ENCODE data around the gene C19orf33. TPM values are rescaled to one million over a fixed set of nuclear protein-coding genes. Genes with fewer than 3 reads are reported as not detected.
"Not testable (repeated sequence)": the region's sequence is repeated elsewhere in the genome, so short reads cannot be mapped to it uniquely, and the experiment has no call there.

C19orf33 gene
- total RNA-seq, 1 donor from 2014 or later: 0.58 TPM

DNA sequence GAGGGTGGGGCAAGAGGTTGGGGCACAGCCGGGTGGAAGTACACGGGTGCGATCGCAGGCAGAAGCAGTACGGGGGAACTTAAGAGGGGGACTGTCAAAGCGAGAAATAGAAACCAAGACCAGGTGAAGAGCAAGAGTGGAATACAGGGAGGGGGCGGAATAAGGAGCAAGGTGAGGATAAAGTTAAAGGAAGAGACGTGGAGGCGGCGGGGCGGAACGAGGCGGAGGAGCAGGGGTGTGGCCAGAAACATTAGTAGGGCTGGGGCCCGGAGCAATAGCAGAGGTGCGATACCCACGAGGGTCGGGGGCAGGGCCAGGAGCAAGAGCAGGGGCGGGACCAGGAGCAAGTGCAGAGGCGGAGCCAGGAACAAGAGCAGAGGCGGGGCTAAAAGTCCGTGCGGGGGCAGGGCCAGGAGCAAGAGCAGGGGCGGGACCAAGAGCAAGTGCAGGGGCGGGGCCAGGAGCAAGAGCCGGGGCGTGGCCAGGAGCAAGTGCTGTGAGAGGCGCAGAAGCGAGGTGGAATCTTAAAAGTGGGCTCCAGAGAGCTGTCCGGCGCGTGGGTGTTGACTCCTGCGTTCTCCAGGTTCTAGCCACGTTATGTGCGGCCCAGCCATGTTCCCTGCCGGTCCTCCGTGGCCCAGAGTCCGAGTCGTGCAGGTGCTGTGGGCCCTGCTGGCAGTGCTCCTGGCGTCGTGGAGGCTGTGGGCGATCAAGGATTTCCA, 32.7 kb downstream of the C19orf33 start:
- H3K36me3 Mint-ChIP-seq (ENCODE audit: low read depth): peaks cover 17% of the 10 kb centered on the region
- H3K9me3 Mint-ChIP-seq: no peaks in the 10 kb centered on the region
- peak; percentile 71 for ATAC-seq (ENCODE audit: low read depth)
- ChIA-PET CTCF (interaction anchor here (0.9 to 3.4 kb wide), 4 partner anchors 37 to 93 kb away, joined by 4 to 16 read pairs (median 8); partner anchors contain the start of genes GGN and PSMD8), POLR2A (interaction anchor here (0.6 to 2.8 kb wide), 8 partner anchors 20 to 423 kb away, joined by 3 to 82 read pairs (median 3); partner anchors contain the start of genes PSMD8 and SPINT2)
- intact Hi-C loops (cut with micrococcal nuclease): loop anchor here (1.0 to 5.0 kb wide), 6 partner anchors 25 to 594 kb away; partner anchors contain the start of genes EIF3K, FAM98C, GGN and MRPS12
- H3K4me3 Mint-ChIP-seq: peak overlapping the region; percentile 91
- H3K27me3 Mint-ChIP-seq: no peaks in the 10 kb centered on the region
- TF ChIP-seq CTCF (IDR thresholded peaks at IDR 0.05): no peak
- peaks cover 8% of the 10 kb centered on the region for H3K4me1 Mint-ChIP-seq
- peak overlapping the region; percentile 97 for H3K27ac Mint-ChIP-seq
- DNase-seq: peak; percentile 88

GRCh38 chr19:38337360-38337653, 33.3 kb downstream of the C19orf33 start:
- TF ChIP-seq CTCF (IDR thresholded peaks at IDR 0.05): no peak
- H3K27ac Mint-ChIP-seq: peak overlapping the region; percentile 97
- intact Hi-C loops (cut with micrococcal nuclease): loop anchor here (1.0 to 5.0 kb wide), 2 partner anchors 24 to 290 kb away; no protein-coding TSS in a partner anchor
- ChIA-PET POLR2A (interaction anchor here (0.6 to 2.8 kb wide), 4 partner anchors 19 to 84 kb away, joined by 3 to 82 read pairs (median 6); partner anchors contain the start of gene PSMD8), CTCF (interaction anchor here (3.4 kb wide), 1 partner anchor 37 kb away, joined by 16 read pairs; the partner anchor contains the start of gene PSMD8)
- peak overlapping the region; percentile 91 for H3K4me3 Mint-ChIP-seq
- ATAC-seq (ENCODE audit: low read depth) (no peak), DNase-seq (no peak)
- H3K27me3 Mint-ChIP-seq: no peaks in the 10 kb centered on the region
- H3K4me1 Mint-ChIP-seq: peaks cover 8% of the 10 kb centered on the region
- H3K9me3 Mint-ChIP-seq: no peaks in the 10 kb centered on the region
- H3K36me3 Mint-ChIP-seq (ENCODE audit: low read depth): peaks cover 17% of the 10 kb centered on the region

DNA sequence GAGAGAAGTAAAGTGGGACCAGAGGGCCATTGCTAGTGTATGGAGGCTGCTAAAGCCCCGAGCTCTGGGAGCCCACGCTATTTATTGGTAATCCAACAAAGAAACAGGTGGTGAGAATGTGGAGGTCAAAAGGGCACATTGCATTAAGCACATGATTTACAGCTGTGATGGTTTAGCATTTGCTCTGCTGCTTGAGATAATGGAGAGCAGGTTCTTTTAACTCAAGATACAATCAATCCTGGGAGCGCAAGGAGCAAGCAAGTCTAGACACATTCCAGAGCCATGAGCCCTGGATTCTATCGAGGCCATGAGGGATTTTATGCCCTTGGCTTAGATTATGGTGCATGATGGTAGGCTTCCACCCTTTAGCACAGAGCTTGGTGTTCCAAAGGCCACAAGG, 35.0 kb downstream of the C19orf33 start:
- ATAC-seq (ENCODE audit: low read depth); H3K27me3 Mint-ChIP-seq; H3K4me3 Mint-ChIP-seq; H3K4me1 Mint-ChIP-seq; CTCF ChIA-PET; DNase-seq; H3K9me3 Mint-ChIP-seq; H3K27ac Mint-ChIP-seq: not testable (repeated sequence)
- peaks cover 20% of the 10 kb centered on the region for H3K36me3 Mint-ChIP-seq (ENCODE audit: low read depth)
- POLR2A ChIA-PET: interaction anchor here (0.7 to 1.3 kb wide), 2 partner anchors 35 to 60 kb away, joined by 3 read pairs; partner anchors contain the start of gene PSMD8
- intact Hi-C loops (cut with micrococcal nuclease): loop anchor here (5.0 kb wide), 1 partner anchor 292 kb away; no protein-coding TSS in a partner anchor

DNA sequence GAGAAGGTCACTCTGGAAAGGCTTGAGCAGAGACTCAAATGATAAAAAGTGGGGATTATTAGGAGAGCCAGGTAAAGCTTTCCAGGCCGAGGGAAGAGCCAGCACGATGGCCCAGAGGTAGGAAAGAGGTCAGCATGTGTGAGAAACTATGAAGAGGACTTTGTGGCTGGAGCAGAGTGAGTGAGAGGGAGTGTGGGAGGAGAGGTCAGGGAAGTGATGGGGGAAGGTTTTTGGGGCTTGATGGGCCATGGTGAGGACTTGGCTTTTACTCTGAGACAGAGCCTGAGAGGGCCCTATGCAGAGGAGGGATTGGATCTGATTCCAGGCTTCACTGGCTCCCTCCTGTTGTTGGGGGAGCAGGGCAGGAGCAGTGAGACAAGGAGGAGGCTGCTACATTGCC, 36.9 kb downstream of the C19orf33 start:
- Mint-ChIP-seq H3K36me3 (ENCODE audit: low read depth) (peaks cover 20% of the 10 kb centered on the region), H3K4me3 (no peak overlapping the region), H3K4me1 (peaks cover 8% of the 10 kb centered on the region), H3K27me3 (no peaks in the 10 kb centered on the region), H3K9me3 (no peaks in the 10 kb centered on the region), H3K27ac (no peak overlapping the region)
- TF ChIP-seq CTCF (IDR thresholded peaks at IDR 0.05): no peak
- intact Hi-C loops (cut with micrococcal nuclease): no loop called here
- ATAC-seq (ENCODE audit: low read depth): no peak
- POLR2A ChIA-PET: no interaction called here
- DNase-seq: no peak
- CTCF ChIA-PET: no interaction called here

GRCh38 chr19:38346837-38347236, 42.8 kb downstream of the C19orf33 start:
- no peak for TF ChIP-seq CTCF (IDR thresholded peaks at IDR 0.05)
- intact Hi-C loops (cut with micrococcal nuclease): no loop called here
- no peak for ATAC-seq (ENCODE audit: low read depth)
- Mint-ChIP-seq H3K36me3 (ENCODE audit: low read depth) (peaks cover 3% of the 10 kb centered on the region), H3K4me1 (no peaks in the 10 kb centered on the region), H3K27ac (no peak overlapping the region), H3K4me3 (no peak overlapping the region), H3K9me3 (no peaks in the 10 kb centered on the region), H3K27me3 (no peaks in the 10 kb centered on the region)
- no peak for DNase-seq
- CTCF ChIA-PET: no interaction called here
- POLR2A ChIA-PET: interaction anchor here (0.6 kb wide), 1 partner anchor 111 kb away, joined by 5 read pairs; no protein-coding TSS in a partner anchor
